Neural crest cell (in vitro differentiated cells): ENCODE data around the gene TSPAN10. TPM values are rescaled to one million over a fixed set of nuclear protein-coding genes. Genes with fewer than 3 reads are reported as not detected.
A peak's percentile ranks its signal among the peaks of the same experiment; 100 is the strongest.

ENCODE experiments used
- DNase-seq: peaks from one replicate; pipeline ENCODE4 v3.0.0; 2021; ENCODE audit warnings: low read depth, mixed read lengths, low spot score
- H3K27ac Mint-ChIP-seq: one replicate; pipeline ENCODE4 v1.8.0; 2021; ENCODE audit warnings: mild to moderate bottlenecking, mixed read lengths; ENCODE audit not compliant: unreplicated experiment
- H3K27me3 Mint-ChIP-seq: 2 replicates; pipeline ENCODE4 v1.8.0; 2021; ENCODE audit warnings: low read depth, mild to moderate bottlenecking, mixed read lengths
- H3K36me3 Mint-ChIP-seq: 2 replicates; pipeline ENCODE4 v1.8.0; 2021; ENCODE audit warnings: low read depth, mild to moderate bottlenecking, mixed read lengths
- H3K4me1 Mint-ChIP-seq: 2 replicates; pipeline ENCODE4 v1.8.0; 2021; ENCODE audit warnings: mixed read lengths
- H3K4me3 Mint-ChIP-seq: one replicate; pipeline ENCODE4 v1.8.0; 2021; ENCODE audit warnings: mild to moderate bottlenecking, mixed read lengths
- H3K9me3 Mint-ChIP-seq: 2 replicates; pipeline ENCODE4 v1.8.0; 2021; ENCODE audit warnings: mixed read lengths
- CTCF ChIP-seq: fragments of 200-600 bp; sonication (generic); conservative IDR thresholded peaks from 2 replicates; pipeline ENCODE4 v1.5.0; 2021; ENCODE audit warnings: antibody characterized with exemption, mild to moderate bottlenecking
- total RNA-seq: library from RNA; stranded (reverse); gene quantifications from 2 replicates; pipeline ENCODE4 v1.2.1, GENCODE V29; 2021

Gene TSPAN10
- total RNA-seq, 1 donor from 2014 or later, result 1.6 TPM

GRCh38 chr17:81682565-81683207 lies 45.7 kb downstream of the TSPAN10 start:
- no peak for DNase-seq
- no peaks in the 10 kb centered on the region for H3K27me3 Mint-ChIP-seq

GRCh38 chr17:81683208-81683583 lies 46.2 kb downstream of the TSPAN10 start:
- Mint-ChIP-seq H3K36me3 (peaks cover 2% of the 10 kb centered on the region), H3K27ac (peak overlapping the region; percentile 86), H3K4me3 (peak overlapping the region; percentile 94), H3K4me1 (peaks cover 24% of the 10 kb centered on the region), H3K27me3 (no peaks in the 10 kb centered on the region), H3K9me3 (no peaks in the 10 kb centered on the region)
- DNase-seq, result no peak
- no peak for TF ChIP-seq CTCF

More at GRCh38 chr17:81682565-81683207, 45.7 kb downstream of the TSPAN10 start:
- H3K9me3 Mint-ChIP-seq, result no peaks in the 10 kb centered on the region
- peak overlapping the region; percentile 86 for H3K27ac Mint-ChIP-seq
- H3K36me3 Mint-ChIP-seq, result peaks cover 2% of the 10 kb centered on the region
- peak overlapping the region; percentile 94 for H3K4me3 Mint-ChIP-seq
- H3K4me1 Mint-ChIP-seq, result peaks cover 24% of the 10 kb centered on the region
- TF ChIP-seq CTCF, result no peak

GRCh38 chr17:81683584-81684441 lies 46.8 kb downstream of the TSPAN10 start, which contains the start of the genes ARL16 and HGS:
ARL16 (minus strand) TSS chr17:81683797; CDS start chr17:81683753, 44 bp downstream.
HGS (plus strand) TSS chr17:81684011; CDS start chr17:81684067, 56 bp downstream.
- DNase-seq, result peak; percentile 98
- H3K9me3 Mint-ChIP-seq, result no peaks in the 10 kb centered on the region
- TF ChIP-seq CTCF, result no peak
- H3K27me3 Mint-ChIP-seq, result no peaks in the 10 kb centered on the region
- H3K36me3 Mint-ChIP-seq, result peaks cover 2% of the 10 kb centered on the region
- peak within 1 kb of the TSS; percentile 94 for H3K4me3 Mint-ChIP-seq
- H3K27ac Mint-ChIP-seq, result peak within 1 kb of the TSS; percentile 86
- H3K4me1 Mint-ChIP-seq, result peaks cover 24% of the 10 kb centered on the region

- no peak for DNase-seq
- Mint-ChIP-seq H3K4me1 (peaks cover 24% of the 10 kb centered on the region), H3K4me3 (peak overlapping the region; percentile 84), H3K9me3 (no peaks in the 10 kb centered on the region), H3K27me3 (no peaks in the 10 kb centered on the region), H3K27ac (peak overlapping the region; percentile 57), H3K36me3 (peaks cover 2% of the 10 kb centered on the region)
- no peak for TF ChIP-seq CTCF
Observed at GRCh38 chr17:81684442-81684911, 47.5 kb downstream of the TSPAN10 start.

- H3K4me1 Mint-ChIP-seq, result peaks cover 24% of the 10 kb centered on the region
- H3K4me3 Mint-ChIP-seq, result peak overlapping the region; percentile 84
- DNase-seq, result no peak
- no peak for TF ChIP-seq CTCF
- H3K9me3 Mint-ChIP-seq, result no peaks in the 10 kb centered on the region
- peaks cover 2% of the 10 kb centered on the region for H3K36me3 Mint-ChIP-seq
- H3K27ac Mint-ChIP-seq, result no peak overlapping the region
- no peaks in the 10 kb centered on the region for H3K27me3 Mint-ChIP-seq
Observed at GRCh38 chr17:81685108-81685507, 48.1 kb downstream of the TSPAN10 start.
